Fibroblast of skin of left biceps (primary cell): ENCODE data around the gene CFAP300.
A peak's percentile ranks its signal among the peaks of the same experiment; 100 is the strongest.

ENCODE experiments used
- DNase-seq, 2 experiments: peaks; one replicate each; pipeline ENCODE4 v3.0.0-alpha.2; 2013; ENCODE audit warnings: low read depth in 2 of 2

The CFAP300 gene

DNA sequence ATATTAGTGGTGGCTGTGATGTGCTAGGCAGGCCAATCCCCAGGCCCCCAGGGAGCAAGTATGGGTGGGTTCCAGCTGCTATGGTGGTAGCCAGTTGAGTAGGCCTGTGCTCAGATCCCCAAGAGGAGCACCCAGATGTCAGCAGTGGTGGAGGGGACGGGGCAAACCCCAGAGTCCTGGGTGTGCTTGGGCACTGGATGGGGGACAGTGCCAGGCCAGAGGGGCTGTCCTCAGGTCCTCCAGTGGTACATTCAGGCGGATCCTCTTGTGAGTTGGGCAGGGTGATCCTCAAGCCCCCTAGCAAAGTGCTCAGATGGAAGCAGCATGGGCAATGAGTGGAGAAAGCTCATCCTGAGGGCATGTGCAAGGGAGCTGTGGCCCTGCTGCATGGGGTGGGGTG is 26.0 kb downstream of the CFAP300 start:
- no peak for DNase-seq

DNA sequence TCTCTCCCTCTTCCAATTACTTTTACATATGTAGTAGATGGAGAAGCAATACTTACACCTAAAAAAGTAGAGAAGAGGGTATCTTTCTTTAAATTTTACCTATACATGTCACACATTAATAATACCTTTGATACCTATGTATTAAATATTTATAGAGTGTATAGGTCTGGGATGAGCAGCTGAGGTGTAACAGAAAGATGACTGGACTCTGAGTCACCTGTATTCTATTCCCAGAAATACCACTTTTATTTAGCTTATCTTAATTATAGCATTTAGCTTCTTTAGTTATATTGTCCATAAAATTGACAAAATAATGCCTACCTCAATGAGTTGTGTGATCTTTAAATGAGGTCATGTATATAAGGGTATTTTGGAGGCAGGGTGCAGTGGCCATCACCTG is 32.4 kb downstream of the CFAP300 start:
- no peak for DNase-seq

DNA sequence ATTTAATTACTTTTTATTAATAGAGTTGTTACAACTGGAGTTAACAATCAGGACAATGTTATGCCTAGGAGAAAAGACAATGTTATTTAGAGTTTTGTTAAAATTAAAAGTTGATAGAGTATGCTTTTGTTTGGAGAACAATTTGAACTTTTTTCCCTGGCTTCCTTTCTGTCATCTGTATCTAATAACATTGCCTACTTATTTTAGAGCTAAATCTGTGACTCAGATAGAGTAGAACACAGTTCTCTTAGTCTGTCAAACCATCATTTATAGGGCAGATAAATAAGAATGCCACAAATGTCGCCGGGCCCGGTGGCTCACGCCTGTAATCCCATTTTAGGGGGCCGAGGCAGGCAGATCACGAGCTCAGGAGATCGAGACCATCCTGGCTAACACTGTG is 34.1 kb downstream of the CFAP300 start:
- DNase-seq: no peak

DNA sequence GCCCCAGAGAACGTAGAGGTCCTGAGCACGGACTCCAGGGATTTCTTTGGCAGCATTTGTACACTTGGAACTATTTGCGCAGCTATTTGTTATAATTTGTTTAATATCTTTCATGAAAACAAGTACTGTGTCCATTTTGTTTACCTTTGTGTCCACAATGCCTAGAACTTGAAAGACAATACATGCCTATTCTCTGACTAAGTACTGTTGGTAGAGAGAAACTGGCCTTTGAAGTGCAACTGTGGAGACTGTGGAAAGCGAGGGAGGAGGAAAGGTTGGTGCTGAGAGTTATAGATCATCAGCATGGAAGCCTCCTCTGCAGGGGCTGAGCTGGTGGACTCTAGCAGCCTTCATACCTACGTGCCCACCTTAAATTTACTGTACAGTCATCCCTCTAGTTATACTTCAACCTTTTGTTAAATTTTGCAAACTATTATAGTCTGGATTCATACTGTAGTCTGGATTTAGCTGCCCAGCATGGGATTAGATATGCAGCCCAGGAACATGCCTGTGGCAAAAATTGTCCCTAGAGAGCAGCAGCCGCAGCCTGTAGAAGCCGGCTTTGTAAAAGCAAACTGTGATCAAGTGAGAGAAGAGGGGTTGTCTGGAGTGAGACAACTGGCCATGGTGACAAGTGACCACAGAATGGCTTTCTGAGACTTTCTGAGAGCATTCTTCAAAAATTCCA is 38.8 kb downstream of the CFAP300 start:
- DNase-seq: no peak

DNA sequence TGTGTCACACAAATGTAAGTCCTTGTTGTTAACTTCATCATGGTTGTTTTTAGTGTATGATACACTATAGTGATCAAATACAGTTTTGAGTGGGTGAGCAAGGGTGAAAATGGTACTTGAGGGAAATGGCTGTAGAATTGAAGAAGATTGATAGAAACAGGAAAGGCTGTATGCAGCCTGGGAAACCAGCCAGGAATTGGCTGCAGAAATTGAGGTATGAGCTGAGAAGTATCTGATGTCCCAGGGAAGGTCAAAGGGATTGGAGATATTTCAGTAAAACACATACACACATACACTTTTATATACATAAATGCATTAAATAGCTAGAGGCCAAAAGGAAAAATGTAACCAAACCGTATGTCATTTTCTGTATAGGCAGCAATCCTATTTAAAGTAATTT is 49.9 kb downstream of the CFAP300 start:
- no peak for DNase-seq

DNA sequence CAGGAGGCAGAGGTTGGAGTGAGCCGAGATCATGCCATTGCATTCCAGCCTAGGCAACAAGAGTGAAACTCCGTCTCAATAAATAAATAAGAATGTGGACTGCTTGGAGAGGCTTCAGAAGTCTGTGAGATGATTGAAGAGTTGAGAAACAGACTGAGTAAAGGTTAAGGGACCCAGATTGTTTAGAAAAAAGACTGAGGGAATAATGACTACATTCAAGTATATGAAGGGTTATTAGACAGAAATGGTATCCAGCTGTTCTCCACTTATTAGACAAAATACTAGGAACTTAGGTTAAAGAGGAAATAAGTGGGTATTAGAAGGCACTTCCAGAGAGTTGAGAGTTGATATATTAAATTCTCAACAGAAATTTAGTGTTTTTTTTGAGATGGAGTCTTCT is 52.5 kb downstream of the CFAP300 start:
- DNase-seq: no peak

DNA sequence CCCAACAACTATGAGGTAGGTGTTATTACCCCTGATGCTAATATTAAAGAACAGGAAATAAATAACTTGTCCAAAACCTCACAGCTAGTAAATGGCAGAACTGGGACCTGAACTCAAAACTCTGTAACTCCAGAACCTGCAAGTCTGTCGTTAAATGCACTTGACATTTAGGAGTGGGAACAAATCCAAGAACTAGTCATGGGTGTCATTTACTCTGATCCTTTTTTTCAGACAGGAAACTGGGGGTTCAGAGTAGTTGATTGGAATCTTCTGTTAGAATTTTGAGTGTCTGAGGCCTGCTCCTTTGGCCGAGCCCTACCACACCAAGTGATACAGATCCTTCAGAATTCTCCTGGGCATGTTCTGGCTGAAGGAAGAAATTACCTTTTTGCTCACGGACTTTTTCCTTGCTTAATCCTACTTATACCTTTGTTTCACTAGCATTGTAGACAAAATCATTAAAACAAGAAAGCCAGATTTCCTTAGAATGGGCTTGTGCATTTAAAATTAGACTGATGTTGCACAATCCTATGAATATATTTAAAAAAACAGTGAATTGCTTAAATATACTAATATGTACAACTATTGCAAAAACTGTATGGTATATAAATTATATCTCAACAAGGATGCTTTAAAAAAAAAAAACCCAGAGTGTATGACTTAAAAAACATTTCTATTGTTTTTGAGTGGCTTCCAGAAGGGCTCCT is 61.6 kb downstream of the CFAP300 start:
- no peak for DNase-seq

DNA sequence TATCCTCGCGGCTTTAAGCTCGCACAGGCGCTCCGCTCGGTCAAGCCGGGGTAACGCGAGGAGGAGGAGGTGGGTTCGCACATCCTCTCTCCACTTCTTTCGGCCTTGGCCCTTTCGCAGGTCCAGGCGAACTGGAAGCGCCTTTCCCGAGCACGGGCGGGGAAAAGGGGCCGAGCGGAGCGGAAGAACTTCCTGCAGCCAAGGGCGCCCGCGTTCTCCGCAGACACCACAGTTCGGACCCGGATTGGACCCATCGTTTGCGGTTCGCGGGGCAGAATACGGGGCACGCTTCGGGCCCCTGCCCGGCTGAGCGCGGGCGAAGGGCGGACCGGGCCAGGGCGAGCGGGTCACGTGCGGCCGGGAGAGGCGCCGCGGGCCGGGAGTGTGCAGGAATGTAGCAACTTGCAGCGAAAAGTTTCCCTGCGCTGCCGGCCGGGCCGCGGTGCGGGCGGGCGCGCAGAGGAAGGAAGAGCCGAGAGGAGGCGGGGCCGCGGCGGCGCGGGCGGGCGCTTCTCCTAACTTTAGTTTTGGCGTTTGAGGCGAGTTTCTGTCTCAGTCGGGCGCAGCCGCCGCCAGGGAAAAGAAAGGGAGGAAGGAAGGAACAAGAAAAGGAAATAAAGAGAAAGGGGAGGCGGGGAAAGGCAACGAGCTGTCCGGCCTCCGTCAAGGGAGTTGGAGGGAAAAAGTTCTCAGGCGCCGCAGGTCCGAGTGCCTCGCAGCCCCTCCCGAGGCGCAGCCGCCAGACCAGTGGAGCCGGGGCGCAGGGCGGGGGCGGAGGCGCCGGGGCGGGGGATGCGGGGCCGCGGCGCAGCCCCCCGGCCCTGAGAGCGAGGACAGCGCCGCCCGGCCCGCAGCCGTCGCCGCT is 62.9 kb downstream of the CFAP300 start, which contains the start of gene YAP1:
Gene YAP1 (plus strand): TSS at position 552 of the 865 bp plus-strand sequence. CDS start 402 bp downstream, outside the sequence.
- DNase-seq: peak; percentile 90 to 91

DNA sequence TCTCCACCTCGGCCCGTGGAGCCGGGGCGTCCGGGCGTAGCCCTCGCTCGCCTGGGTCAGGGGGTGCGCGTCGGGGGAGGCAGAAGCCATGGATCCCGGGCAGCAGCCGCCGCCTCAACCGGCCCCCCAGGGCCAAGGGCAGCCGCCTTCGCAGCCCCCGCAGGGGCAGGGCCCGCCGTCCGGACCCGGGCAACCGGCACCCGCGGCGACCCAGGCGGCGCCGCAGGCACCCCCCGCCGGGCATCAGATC is 63.4 kb downstream of the CFAP300 start:
- no peak for DNase-seq

DNA sequence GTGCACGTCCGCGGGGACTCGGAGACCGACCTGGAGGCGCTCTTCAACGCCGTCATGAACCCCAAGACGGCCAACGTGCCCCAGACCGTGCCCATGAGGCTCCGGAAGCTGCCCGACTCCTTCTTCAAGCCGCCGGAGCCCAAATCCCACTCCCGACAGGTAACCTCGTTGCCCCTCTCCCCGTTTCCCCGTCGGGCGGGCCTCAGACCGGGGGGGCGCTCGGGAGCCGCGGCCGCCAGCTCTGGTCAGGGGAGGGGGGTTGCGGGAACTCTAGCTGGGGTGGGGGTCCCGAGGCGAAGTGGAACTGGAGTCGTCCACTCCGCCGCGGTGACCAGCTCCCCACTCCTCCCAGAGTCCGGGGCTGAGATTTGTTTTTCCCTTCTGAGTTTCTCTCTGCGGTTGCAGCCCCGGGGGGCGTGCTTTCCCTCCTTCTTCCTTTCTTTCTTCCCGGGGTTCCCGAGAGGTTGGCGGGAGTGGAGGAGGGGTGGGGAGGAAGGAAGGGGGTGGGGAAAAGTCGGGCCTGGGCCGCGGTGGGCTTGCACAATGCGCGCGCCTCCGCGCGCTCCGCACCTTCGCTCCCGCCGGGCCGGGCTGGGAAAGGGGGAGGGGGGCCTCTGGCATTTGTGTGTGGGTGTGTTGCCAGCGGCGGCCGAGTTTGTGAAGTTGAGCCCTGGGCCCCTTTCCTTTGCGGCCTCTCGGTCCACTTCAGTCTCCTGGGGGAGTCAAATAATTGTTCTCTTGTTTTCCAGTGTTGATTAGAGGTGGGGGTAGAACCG is 64.0 kb downstream of the CFAP300 start:
- peak; percentile 82 to 84 for DNase-seq

DNA sequence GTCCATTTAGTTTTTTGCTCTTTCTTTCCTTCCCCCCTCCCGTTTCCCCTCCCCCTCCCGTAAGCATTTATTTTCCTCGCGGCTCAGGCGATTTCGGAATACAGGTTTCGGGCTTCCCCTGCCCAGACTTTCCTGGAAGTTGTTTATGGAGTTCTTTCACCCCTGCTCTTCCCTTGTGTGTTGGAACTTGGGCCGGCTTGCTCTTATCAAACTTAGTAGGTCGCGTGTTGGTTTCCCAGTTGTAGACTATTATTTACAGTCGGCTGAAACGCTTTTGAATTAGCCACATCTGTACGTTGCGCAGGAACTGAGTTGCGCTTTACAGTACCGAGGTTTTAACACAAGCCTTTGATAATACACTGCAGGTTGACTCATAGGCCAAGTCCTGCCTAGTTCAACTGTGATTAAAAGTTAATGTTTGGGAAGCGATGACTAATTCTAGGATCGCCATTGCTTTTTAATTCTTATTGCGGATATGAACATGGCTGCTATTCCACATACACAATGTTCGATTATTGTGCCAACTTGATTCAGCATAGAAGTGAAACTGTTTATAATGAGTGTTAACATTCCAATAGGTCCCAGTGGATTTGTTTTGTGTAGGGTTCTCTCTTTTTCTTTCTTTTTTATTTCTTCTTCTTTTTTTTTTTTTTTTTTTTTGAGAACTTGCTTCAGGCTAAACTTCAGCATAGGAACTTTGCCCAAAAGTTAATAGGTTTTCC is 64.7 kb downstream of the CFAP300 start:
- DNase-seq: peak; percentile 70 to 71

DNA sequence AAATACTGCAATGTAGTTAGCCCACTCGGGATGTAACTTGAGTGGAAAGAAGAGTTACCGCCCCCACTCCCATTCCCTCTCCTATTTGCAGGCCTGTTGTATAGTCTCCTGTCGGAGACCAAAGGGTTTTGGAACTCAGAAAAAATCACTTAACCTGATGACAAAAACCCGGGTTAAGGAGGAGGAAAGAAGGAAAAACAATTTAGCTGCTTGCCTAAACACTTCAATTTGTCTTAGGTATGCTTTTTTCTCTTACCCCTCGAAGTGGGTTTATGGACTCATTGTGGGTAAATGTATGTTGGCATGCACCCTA is 65.2 kb downstream of the CFAP300 start:
- no peak for DNase-seq

DNA sequence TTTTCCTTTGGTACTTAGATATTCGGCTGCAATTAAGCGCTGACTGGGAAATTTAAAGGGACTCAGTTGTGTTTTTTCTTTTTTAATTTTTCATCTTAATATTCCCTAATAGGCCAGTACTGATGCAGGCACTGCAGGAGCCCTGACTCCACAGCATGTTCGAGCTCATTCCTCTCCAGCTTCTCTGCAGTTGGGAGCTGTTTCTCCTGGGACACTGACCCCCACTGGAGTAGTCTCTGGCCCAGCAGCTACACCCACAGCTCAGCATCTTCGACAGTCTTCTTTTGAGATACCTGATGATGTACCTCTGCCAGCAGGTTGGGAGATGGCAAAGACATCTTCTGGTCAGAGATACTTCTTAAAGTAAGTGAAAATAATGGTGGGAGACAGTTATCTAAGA is 66.8 kb downstream of the CFAP300 start:
- DNase-seq: no peak

DNA sequence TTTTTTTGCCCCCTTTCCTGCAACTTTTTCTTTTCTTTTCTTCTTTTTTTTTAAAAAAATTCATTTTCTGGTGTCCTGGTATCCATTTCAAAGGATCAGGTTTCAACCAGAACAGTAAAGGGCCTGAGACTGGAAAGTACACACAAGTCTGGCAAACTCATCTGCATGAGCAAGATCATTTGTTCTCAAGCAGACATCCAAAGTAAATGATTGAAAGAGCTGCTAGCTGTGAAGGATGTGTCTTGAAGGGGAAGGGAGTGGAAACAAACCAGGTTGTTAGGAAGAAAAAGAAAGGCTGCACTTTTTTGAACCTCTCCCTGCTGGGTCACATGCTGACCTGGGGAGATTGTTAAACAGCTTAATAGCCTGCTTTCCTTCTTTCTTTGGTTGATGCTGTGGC is 68.3 kb downstream of the CFAP300 start:
- no peak for DNase-seq

DNA sequence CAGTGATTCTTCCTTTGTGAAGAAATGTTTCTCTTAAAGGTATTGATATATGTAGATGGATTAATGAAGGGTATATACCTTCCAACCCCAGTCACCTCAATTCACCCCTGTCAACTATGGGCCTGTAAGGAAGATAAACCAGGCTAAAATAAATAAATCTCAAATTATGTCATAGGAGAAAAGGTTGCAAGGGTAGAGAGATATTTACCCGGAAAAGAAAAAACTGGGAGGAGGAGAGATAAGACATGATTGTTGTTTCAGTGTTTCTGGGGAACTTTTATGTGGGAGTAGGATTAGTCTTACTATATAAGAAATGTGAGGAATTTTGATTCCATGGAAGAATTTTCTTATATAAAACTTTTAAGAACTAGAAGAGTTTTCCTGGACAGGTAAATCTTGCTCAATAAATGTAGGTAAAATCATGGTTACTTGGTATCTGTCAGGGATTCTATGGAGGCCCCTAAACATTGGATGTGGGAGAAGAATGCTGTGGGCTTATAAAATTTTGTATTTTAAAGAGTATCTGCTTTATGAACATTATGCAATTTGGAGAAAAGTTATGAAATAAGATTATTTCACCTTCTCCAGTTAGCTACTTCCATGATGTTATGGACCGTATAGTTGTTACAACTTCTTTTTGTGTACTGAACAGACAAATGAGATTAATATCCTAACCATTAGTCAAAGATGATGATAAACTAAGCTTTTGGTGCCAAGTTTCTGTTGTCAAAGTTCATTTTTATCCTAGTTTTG is 69.4 kb downstream of the CFAP300 start:
- DNase-seq: no peak

DNA sequence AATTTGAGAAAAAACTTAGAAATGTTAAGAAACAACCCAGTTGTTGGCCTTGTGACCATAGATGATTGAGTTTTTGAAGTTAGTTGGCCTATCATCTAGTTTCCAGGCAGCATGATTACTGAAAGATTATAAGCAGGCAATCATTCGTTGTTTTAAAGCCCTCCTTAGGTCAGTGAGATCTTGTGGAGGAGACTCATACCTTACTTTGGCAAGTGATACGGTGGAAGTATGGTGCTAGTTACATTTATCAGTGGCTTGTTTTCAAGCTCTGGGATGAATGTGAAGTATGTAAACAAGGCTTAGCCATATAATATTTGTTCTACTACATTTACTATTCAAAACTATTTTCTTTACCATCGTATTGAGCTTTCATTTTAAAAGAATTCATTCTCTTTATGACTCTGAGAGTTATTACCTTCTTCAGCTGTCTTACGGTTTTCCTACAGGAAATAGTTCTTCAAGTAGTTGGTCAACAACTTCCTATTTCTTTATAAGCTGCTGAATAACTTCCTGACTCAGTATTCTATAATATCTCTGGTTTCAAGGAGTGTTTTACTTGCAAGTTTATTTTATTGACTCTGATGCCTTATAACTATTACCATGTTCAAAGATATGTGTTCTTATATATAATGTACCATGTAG is 70.4 kb downstream of the CFAP300 start:
- DNase-seq: no peak

DNA sequence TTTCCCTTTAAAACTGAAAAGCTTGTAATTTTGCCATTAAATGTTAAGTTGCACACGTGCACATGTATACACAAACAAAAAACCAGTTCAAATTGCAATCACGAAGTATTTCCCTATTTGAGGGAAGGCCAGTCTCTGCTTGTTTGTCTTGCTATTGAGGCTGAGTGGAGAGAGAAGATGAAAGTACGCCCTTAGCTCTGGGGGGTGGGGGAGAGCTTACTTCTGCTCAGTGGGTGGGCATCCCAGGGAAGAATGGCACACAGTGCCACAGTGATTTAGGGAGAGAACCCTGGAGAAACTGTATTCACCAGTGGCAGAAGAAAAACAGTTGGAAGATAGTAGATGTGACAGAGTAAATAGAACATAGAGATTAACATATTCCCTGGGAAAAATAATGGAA is 71.7 kb downstream of the CFAP300 start:
- DNase-seq: no peak

DNA sequence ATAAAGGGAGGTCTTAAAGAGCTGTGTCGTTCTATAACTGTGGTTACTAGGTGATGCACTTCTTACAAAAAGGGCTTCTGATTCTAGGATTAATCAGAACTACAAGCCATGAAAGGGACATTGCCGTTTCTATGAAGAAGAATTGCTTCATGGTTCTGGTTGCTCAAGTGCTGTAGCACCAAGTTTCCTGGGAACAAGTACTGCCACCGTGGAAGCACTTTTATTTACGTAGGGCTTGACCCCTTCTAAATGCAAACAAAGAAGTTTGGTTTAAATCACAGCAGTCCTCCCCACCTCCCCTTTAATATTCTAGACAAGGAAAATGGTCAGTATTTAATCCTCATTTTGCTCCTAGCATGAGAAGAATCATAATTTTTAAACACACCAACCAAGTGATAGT is 72.8 kb downstream of the CFAP300 start:
- no peak for DNase-seq

DNA sequence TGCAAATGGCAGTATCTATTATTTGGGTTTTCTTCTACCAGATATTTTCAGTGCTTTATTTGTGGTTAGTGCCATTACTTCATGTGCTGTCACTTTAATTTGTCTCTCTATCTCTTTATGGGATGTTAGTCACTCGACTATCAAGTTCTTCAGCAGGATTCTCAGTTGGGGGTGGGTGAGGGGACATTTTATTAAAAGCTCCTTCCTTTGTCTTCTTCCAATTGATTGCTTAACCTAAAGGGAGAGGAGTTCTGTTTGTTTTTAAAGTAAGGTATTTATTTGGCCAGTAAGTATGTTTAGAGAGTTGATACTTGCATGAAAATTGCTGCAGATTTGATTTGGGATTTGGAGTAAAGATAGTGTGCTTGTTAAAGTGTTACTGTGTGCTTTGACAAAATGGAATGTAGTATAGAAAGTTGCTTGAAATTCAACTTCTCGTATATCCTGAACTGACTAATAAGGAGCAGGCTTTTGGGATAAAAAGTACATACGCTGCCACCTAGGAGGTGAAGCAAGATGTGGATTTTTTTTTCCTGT is 73.3 kb downstream of the CFAP300 start:
- no peak for DNase-seq

DNA sequence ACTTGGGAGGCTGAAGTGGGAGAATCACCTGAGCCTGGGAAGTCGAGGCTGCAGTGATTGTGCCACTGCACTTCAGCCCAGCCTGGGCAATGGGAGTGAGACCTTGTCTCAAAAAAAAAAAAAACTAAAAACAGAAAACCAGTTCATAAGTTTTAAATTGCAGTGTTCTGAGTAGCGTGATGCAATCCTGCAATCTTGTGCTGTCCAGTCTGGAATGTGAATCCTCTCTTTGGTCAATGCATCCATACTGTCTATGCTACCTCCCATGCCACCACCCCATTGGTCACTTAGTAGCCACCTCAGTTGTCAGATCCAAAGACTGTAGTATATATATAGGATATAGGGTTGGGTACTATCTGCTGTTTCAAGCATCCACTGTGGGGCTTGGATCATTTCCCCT is 74.1 kb downstream of the CFAP300 start:
- DNase-seq: no peak
